Right kidney (tissue), 1 donor: ENCODE results near the gene ZC3H14.

Experiments used
- DNase-seq: peaks from one replicate; pipeline ENCODE4 v3.0.0-alpha.2; 2016

Gene ZC3H14

GRCh38 chr14:88605594-88605993 lies 42.8 kb downstream of the ZC3H14 start:
- DNase-seq: no peak

DNA sequence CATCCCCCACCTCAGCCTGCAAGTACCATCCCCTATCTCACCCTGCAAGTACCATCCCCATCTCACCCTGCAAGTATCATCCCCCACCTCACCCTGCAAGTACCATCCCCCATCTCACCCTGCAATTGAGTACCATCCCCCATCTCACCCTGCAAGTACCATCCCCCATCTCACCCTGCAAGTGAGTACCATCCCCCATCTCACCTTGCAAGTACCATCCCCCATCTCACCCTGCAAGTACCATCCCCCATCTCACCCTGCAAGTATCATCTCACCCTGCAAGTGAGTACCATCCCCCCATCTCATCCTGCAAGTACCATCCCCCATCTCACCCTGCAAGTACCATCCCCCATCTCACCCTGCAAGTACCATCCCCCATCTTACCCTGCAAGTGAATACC lies 45.0 kb downstream of the ZC3H14 start:
- no peak for DNase-seq

GRCh38 chr14:88611878-88612277 lies 49.0 kb downstream of the ZC3H14 start:
- no peak for DNase-seq

GRCh38 chr14:88612981-88613380 lies 50.1 kb downstream of the ZC3H14 start:
- no peak for DNase-seq

DNA sequence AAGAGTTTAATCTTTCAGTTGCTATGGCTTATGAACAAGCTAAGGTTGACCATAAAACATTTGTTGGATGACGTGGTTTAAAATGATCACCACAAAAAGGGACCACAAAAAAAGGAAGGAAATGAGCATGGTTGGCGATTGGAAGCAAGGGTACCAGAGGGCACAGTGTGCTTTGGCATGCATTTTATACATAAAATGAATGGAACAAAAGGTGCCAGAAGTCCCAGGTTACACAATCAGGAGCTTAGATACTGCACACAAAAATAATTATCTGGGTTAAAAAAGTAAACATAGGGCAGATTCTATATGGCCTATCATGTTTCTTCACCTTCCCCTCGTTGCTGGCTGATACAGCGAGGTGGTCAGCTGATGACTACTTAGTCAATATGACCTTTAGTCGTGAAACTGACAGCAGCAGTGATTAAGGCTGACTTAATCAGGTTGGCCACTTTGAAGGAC lies 50.7 kb downstream of the ZC3H14 start:
- DNase-seq: no peak

GRCh38 chr14:88614218-88614907 lies 51.5 kb downstream of the ZC3H14 start:
- no peak for DNase-seq

- DNase-seq: no peak
Observed at GRCh38 chr14:88616697-88617096, 53.9 kb downstream of the ZC3H14 start.

DNA sequence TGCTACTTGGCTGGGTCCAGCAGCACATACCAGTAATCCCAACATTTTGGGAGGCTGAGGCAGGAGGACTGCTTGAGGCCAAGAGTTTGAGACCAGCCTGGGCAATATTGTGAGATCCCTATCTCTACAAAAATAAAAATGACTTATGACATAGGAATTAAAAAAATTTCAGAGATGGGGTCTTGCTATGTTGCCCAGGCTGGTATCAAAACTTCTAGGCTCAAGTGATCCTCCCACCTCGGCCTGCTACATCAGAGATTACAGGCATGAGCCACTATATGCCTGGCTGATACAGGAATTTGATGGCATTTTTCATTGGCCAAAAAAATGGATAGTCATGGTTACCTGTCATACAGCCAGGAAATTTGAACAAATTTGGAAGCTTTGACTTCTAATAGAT lies 54.6 kb downstream of the ZC3H14 start:
- no peak for DNase-seq

DNA sequence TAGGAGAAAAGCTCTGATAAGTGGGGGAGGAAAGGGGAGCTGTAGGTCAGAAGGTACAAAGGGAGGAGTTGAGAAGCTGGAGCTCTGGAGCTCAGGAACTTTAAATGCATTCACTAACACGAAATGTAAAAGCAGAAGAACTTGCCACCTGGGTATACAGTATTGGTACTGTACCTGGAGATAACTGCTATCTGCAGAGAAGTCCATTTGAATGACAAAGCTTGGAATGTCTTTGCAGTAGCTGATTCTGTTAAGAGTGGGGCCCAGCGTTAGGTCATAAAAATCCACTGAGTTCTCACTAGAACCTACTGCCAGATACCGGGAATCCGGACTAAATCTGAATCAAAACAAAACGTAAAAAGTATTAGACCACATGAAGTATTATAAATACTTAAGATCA lies 55.6 kb downstream of the ZC3H14 start:
- DNase-seq: no peak

DNA sequence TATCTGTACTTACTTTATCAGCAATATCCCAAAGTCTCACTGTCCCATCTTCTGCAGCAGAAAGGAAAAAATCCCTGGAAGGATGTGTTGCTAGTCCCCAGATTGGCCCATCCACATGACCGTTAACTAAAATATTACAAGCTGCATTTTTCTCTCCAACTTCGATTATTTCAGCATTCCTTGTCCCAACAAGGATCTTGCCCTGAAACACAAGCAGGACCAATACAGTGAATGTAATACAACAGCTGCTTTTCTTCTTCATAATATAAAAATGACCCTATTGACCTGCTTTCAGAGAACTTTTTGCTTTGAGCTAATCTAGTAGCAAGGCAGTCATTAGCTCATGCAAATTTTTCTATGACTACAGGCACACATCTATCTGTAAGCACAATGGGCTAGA lies 58.3 kb downstream of the ZC3H14 start:
- DNase-seq: no peak

DNA sequence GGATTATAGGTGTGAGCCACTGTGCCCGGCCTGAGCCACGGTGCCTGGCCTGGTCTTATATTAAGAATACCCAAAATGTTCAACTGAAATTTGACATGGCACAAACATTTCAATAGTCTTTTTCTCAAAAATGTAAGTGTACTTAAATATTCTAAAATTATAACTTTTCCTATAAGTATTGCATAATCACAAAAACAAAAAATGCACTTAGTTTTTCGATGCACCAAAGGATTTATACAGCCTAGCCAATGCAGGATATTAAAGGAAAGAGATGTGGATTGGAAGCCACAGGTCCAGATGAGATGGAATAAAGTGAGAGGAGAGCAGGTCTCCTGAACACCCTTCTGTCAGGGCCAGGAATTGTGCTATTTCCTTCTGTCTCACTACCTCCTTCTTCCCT lies 62.8 kb downstream of the ZC3H14 start:
- DNase-seq: no peak

DNA sequence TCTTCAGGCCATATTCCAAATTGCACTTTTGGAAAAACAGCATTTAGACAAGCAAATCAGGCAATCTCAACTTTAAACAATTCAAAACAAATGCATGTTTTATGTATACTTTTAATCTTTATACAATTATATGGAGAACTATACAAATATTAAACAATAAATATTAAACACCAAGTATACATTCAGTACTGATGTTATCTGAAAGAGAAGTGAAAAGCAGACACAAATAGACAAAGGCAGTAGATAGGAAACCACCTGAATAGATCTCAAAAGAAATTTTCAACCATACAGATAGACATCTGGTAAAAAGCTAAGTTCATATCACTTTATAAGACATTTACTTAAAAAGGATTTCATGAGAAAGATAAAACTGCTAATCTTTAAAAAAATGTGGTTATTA lies 65.2 kb downstream of the ZC3H14 start:
- no peak for DNase-seq

- no peak for DNase-seq
Observed at GRCh38 chr14:88628462-88628861, 65.6 kb downstream of the ZC3H14 start.

DNA sequence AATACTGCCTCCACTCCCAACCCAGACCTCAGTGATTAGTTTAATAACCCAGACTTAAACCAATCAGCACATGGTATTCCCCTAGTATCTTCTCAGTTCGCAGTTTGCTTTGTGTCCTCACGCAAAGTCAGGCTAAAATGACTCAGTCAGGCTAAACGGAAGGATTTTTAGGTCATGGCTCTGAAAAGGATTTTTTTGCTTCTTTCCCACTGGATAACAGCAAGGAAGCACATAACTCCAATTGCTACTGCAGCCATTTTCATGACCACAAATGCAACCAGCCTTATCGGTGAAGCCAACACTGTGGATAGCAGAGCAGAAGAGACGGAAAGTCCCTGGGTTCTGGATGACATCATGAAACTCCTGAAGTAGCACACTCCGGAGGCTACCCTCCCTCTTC lies 67.7 kb downstream of the ZC3H14 start:
- DNase-seq: no peak

- no peak for DNase-seq
Observed at GRCh38 chr14:88631091-88631490, 68.3 kb downstream of the ZC3H14 start.

- no peak for DNase-seq
Observed at GRCh38 chr14:88632512-88632911, 69.7 kb downstream of the ZC3H14 start.

DNA sequence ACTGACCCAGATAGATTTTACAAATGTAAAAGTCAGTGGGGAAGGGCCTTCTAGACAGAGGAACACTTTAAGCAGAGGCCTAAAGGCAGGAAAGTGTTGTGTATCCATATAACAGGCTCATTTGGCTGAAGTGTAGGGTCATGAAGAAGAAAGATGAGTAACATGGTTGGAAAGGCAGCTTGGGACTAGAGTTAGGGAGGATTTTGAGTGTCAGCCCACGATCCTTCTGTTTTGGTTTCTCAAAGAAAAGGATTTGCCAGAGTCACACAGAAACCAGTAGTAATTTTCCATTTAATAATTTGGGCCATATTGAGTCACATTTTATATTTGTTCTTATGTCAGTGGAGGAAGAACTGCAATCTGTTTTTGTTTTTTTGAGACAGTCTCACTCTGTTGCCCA lies 76.4 kb downstream of the ZC3H14 start:
- DNase-seq: no peak

DNA sequence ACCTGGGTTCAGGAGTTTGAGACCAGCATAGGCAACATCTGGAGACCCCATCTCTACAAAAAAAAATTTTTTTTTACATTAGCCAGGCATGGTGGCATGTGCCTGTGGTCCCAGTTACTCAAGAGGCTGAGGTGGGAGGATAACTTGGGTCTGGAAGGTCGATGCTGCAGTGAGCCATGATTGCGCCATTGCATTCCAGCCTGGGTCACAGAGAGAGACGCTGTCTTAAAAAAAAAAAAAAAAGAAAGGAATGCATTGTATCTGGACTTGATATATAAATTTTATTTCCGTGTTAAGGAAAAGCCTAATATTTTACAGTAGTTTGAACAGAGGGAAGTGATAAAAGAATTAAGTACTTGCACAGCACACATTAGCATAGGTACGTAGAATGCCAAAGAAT lies 97.2 kb downstream of the ZC3H14 start:
- DNase-seq: no peak

- peak; percentile 46 for DNase-seq
Observed at GRCh38 chr14:88667555-88668273, 104.9 kb downstream of the ZC3H14 start.

- no peak for DNase-seq
Observed at GRCh38 chr14:88668448-88669116, 105.7 kb downstream of the ZC3H14 start.

- no peak for DNase-seq
Observed at GRCh38 chr14:88669346-88669745, 106.5 kb downstream of the ZC3H14 start.
